HepG2 (cell line): ENCODE measurements around the gene HNRNPAB. TPM values are rescaled to one million over a fixed set of nuclear protein-coding genes. Genes with fewer than 3 reads are reported as not detected.

Source experiments
- ATAC-seq: fragments of 200-7000 bp; cut with Tn5 transposase; 3 replicates; pipeline ENCODE4 v1.9.1; 2020; ENCODE audit warnings: mild to moderate bottlenecking, moderate library complexity
- BruUV-seq: library from RNA; stranded (reverse); fragments of 400-500 nt; replicated peaks from 2 replicates; lab custom pipeline; 2021; lab: Mats Ljungman, UMichigan
- CTCF ChIA-PET: fragments of 300-600 bp; formaldehyde crosslinking; extraction: SDS; loops from one replicate; lab custom pipeline; 2021; ENCODE audit warnings: low total read pairs, inconsistent platforms, low intra/inter-chr PET ratio; lab: Yijun Ruan, JAX
- POLR2A ChIA-PET: fragments of 350-600 bp; sonication (Branson Sonifier 250); formaldehyde crosslinking; loops from one replicate; lab custom pipeline; 2020; ENCODE audit warnings: antibody characterized with exemption, inconsistent platforms; lab: Yijun Ruan, JAX
- DNase-seq: peaks from one replicate; pipeline ENCODE4 v3.0.0-alpha.2; 2015; ENCODE audit warnings: low spot score
- FAIRE-seq: peaks from 3 replicates; lab custom pipeline; 2011; peaks lifted over from hg19 to GRCh38; lab: Jason Lieb, UNC
- H2AFZ ChIP-seq: one replicate; pipeline ENCODE4 v1.6.1; 2011; ENCODE audit warnings: low read length, inconsistent platforms
- H3K27ac ChIP-seq: fragments of 300-600 bp; 3 replicates; pipeline ENCODE4 v1.8.0; 2011; ENCODE audit warnings: mixed run types, mild to moderate bottlenecking, mixed read lengths, low read length, inconsistent platforms; ENCODE audit not compliant: insufficient read depth; ENCODE audit errors: extremely low read length
- H3K27me3 ChIP-seq, 2 experiments: fragments of 200-600 bp in 1 of 2; 2 replicates in 1 of 2; 3 replicates in 1 of 2; pipeline versions ENCODE4 v1.6.0 to v1.8.0; 2011; ENCODE audit warnings: low read length in 2 of 2, mild to moderate bottlenecking in 2 of 2, moderate library complexity in 2 of 2, inconsistent platforms in 1 of 2; ENCODE audit not compliant: insufficient read depth in 2 of 2, control insufficient read depth in 1 of 2
- H3K36me3 ChIP-seq, 2 experiments: fragments of 200-600 bp in 1 of 2; replicated peaks in 1 of 2; 2 replicates in 1 of 2; 3 replicates in 1 of 2; pipeline versions ENCODE4 v1.5.1 to v1.8.0; 2011; ENCODE audit warnings: low read length in 2 of 2, inconsistent platforms in 1 of 2; ENCODE audit not compliant: insufficient read depth in 2 of 2, control insufficient read depth in 1 of 2
- H3K4me1 ChIP-seq: 2 replicates; pipeline ENCODE4 v1.5.1; 2012; ENCODE audit warnings: low read length, inconsistent platforms; ENCODE audit not compliant: insufficient read depth
- H3K4me2 ChIP-seq: 2 replicates; pipeline ENCODE4 v1.6.0; 2011; ENCODE audit warnings: low read depth, low read length, inconsistent platforms
- H3K4me3 ChIP-seq, 3 experiments: fragments of 200-600 bp in 1 of 3; sonication (generic), shearing (Covaris generic) in 1 of 3; replicated peaks in 1 of 3; 2 replicates each; pipeline ENCODE4 v1.5.1; 2011 to 2016; ENCODE audit warnings: low read length in 3 of 3, inconsistent platforms in 2 of 3, low read depth in 2 of 3, mild to moderate bottlenecking in 2 of 3, control low read depth in 1 of 3, mixed read lengths in 1 of 3; ENCODE audit not compliant: insufficient read depth in 1 of 3
- H3K79me2 ChIP-seq: one replicate; pipeline ENCODE4 v1.6.1; 2011; ENCODE audit warnings: low read length, inconsistent platforms; ENCODE audit not compliant: insufficient read depth
- H3K9ac ChIP-seq: 2 replicates; pipeline ENCODE4 v1.6.0; 2011; ENCODE audit warnings: mild to moderate bottlenecking, low read depth, low read length, inconsistent platforms; ENCODE audit not compliant: insufficient read depth
- H3K9me3 ChIP-seq: 2 replicates; pipeline ENCODE4 v1.5.1; 2012; ENCODE audit warnings: mild to moderate bottlenecking, low read length
- H4K20me1 ChIP-seq: 2 replicates; pipeline ENCODE4 v1.6.0; 2011; ENCODE audit warnings: inconsistent platforms, mild to moderate bottlenecking, low read length, moderate library complexity; ENCODE audit not compliant: insufficient read depth
- ARNT2 ChIP-seq: sonication (generic); formaldehyde crosslinking; IDR thresholded peaks from 2 replicates; pipeline ENCODE4 v1.8.0; 2022; ENCODE audit warnings: mild to moderate bottlenecking, low read depth, missing genetic modification reagents, moderate library complexity
- TFDP2 ChIP-seq: sonication (generic); formaldehyde crosslinking; IDR thresholded peaks from 2 replicates; pipeline ENCODE4 v1.4.0; 2020; ENCODE audit warnings: missing genetic modification reagents
- ZNF17 ChIP-seq: sonication (generic); formaldehyde crosslinking; IDR thresholded peaks from 2 replicates; pipeline ENCODE4 v1.5.0; 2020; ENCODE audit warnings: mild to moderate bottlenecking, missing genetic modification reagents
- ZNF281 ChIP-seq: sonication (generic); formaldehyde crosslinking; IDR thresholded peaks from 2 replicates; pipeline ENCODE4 v1.4.0; 2020; ENCODE audit warnings: missing genetic modification reagents, borderline replicate concordance
- ZNF33A ChIP-seq: sonication (generic); formaldehyde crosslinking; IDR thresholded peaks from 2 replicates; pipeline ENCODE4 v1.5.1; 2020; ENCODE audit warnings: missing genetic modification reagents, mild to moderate bottlenecking, moderate library complexity, borderline replicate concordance
- ZNF34 ChIP-seq: sonication (generic); formaldehyde crosslinking; IDR thresholded peaks from 2 replicates; pipeline ENCODE4 v1.4.0; 2020; ENCODE audit warnings: mild to moderate bottlenecking, missing genetic modification reagents, borderline replicate concordance
- ZNF367 ChIP-seq: sonication (generic); formaldehyde crosslinking; IDR thresholded peaks from 2 replicates; pipeline ENCODE4 v1.4.0; 2020; ENCODE audit warnings: missing genetic modification reagents, borderline replicate concordance
- WGBS: methylation state at CpG from one replicate; pipeline ENCODE4 v1.1.6; 2017; ENCODE audit warnings: low lambda C conversion rate; 5-methylcytosine and 5-hydroxymethylcytosine counted together
- in situ Hi-C: cut with HindIII; loops from 2 replicates; pipeline ENCODE4 v1.10.0; 2017; ENCODE audit warnings: low pct_unique_long_range_greater_than_20kb; ENCODE audit not compliant: extremely low pct_ligation_motif_present
- intact Hi-C: fragments of 100-400 bp; cut with micrococcal nuclease; formaldehyde crosslinking; loops from one replicate; pipeline ENCODE4 v1.10.0; 2022; ENCODE audit not compliant: unreplicated experiment
- polyA plus RNA-seq, 8 experiments: library from polyadenylated mRNA; depleted of rRNA in 3 of 8; stranded (reverse) in 7 of 8; unstranded in 1 of 8; fragments of >200 nt; fragmentation: Illumina TruSeq in 4 of 8; extraction: Trizol in 4 of 8; gene quantifications; 2 replicates each; pipeline versions ENCODE4 v1.2.1 to v1.2.3, GENCODE V29; 2011 to 2016; ENCODE audit warnings: low read depth in 4 of 8, missing spikeins in 1 of 8, mixed read lengths in 1 of 8; ENCODE audit not compliant: insufficient read depth in 1 of 8
- total RNA-seq, 5 experiments: library from RNA; depleted of rRNA; stranded (reverse); fragments of >200 nt; fragmentation: Illumina TruSeq; extraction: Trizol; gene quantifications; 2 replicates each; pipeline ENCODE4 v1.2.3, GENCODE V29; 2016; ENCODE audit warnings: low read depth in 1 of 5
- TF ChIP-seq, protein P1 (sequence below): sonication (generic); formaldehyde crosslinking; IDR thresholded peaks from 2 replicates; pipeline ENCODE4 v1.4.0; 2020; ENCODE audit warnings: low read depth, mild to moderate bottlenecking, missing genetic modification reagents
- TF ChIP-seq, protein P2 (sequence below): IDR thresholded peaks from 2 replicates; pipeline ENCODE4 v1.6.1; 2016

Gene HNRNPAB
- total and polyA plus RNA-seq, 2 of the 13 experiments (the other 11 are each of a cell fraction or from before 2014, with no cell fraction given), result 62.6 to 111 TPM

GRCh38 chr5:178180141-178180863 is 24.0 kb upstream of the HNRNPAB start:
- CTCF ChIA-PET, result no interaction called here
- H2AFZ ChIP-seq, result no peak overlapping the region
- BruUV-seq, result no TSS peak

More at GRCh38 chr5:178180141-178180863, 24.0 kb upstream of the HNRNPAB start:
- H3K27me3 ChIP-seq, result no peaks in the 10 kb centered on the region
- TF ChIP-seq, protein P1, sequence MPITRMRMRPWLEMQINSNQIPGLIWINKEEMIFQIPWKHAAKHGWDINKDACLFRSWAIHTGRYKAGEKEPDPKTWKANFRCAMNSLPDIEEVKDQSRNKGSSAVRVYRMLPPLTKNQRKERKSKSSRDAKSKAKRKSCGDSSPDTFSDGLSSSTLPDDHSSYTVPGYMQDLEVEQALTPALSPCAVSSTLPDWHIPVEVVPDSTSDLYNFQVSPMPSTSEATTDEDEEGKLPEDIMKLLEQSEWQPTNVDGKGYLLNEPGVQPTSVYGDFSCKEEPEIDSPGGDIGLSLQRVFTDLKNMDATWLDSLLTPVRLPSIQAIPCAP (CRISPR knock-in tag), result no peak
- TF ChIP-seq ZNF34 (CRISPR knock-in tag) (no peak), TFDP2 (CRISPR knock-in tag) (no peak), ARNT2 (CRISPR knock-in tag) (no peak), ZNF17 (no peak), ZNF281 (no peak), ZNF367 (CRISPR knock-in tag) (no peak), ZNF33A (CRISPR knock-in tag) (no peak)
- TF ChIP-seq, protein P2, sequence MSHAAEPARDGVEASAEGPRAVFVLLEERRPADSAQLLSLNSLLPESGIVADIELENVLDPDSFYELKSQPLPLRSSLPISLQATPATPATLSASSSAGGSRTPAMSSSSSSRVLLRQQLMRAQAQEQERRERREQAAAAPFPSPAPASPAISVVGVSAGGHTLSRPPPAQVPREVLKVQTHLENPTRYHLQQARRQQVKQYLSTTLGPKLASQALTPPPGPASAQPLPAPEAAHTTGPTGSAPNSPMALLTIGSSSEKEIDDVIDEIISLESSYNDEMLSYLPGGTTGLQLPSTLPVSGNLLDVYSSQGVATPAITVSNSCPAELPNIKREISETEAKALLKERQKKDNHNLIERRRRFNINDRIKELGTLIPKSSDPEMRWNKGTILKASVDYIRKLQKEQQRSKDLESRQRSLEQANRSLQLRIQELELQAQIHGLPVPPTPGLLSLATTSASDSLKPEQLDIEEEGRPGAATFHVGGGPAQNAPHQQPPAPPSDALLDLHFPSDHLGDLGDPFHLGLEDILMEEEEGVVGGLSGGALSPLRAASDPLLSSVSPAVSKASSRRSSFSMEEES (CRISPR knock-in tag), result no peak
- H3K79me2 ChIP-seq, result no peaks in the 10 kb centered on the region
- ATAC-seq (no peak), FAIRE-seq (no peak), DNase-seq (no peak)
- intact Hi-C loops (no loop called here), in situ Hi-C loops (no loop called here)
- no peak overlapping the region for H3K9ac ChIP-seq
- 22% methylated on average over 7 of the region's 9 CpGs for WGBS
- H3K4me3 ChIP-seq, result no peak overlapping the region
- POLR2A ChIA-PET, result no interaction called here
- H3K36me3 ChIP-seq, result no peaks in the 10 kb centered on the region
- no peaks in the 10 kb centered on the region for H4K20me1 ChIP-seq
- no peak overlapping the region for H3K27ac ChIP-seq
- no peak overlapping the region for H3K4me2 ChIP-seq
- H3K4me1 ChIP-seq, result no peaks in the 10 kb centered on the region
- no peaks in the 10 kb centered on the region for H3K9me3 ChIP-seq
